ENCODE measurements around the gene KCNK7.

- TF ChIP-seq SIN3A (IDR thresholded peaks at IDR 0.05; ENCODE audit: borderline replicate concordance, low read depth, low read length) (no peak), FOXJ3 (CRISPR knock-in tag; IDR thresholded peaks at IDR 0.05) (no peak), USF1 (IDR thresholded peaks at IDR 0.05; ENCODE audit: borderline replicate concordance, low read depth) (no peak), POLR2AphosphoS5 (IDR thresholded peaks at IDR 0.05; ENCODE audit: low read depth, low read length) (no peak), TCF12 (IDR thresholded peaks at IDR 0.05) (no peak), GABPA (IDR thresholded peaks at IDR 0.05; ENCODE audit: low read depth) (no peak), RFX5 (IDR thresholded peaks at IDR 0.05; ENCODE audit: low read length) (no peak), CTCF (IDR thresholded peaks at IDR 0.05) (no peak), REST (IDR thresholded peaks at IDR 0.05; ENCODE audit: low read depth, low read length) (no peak), JUND (IDR thresholded peaks at IDR 0.05) (no peak)
Measured at GRCh38 chr11:65596520-65596919, 920 bp upstream of the KCNK7 start.

Data from SK-N-SH (cell line).